Smooth muscle cell (in vitro differentiated cells): ENCODE results near the gene SIGLEC5. TPM values are rescaled to one million over a fixed set of nuclear protein-coding genes. Genes with fewer than 3 reads are reported as not detected.

Source experiments
- DNase-seq: peaks from one replicate; lab custom pipeline; 2025; ENCODE audit not compliant: unreplicated experiment; lab: John Stamatoyannopoulos, UW
- H2AFZ ChIP-seq: fragments of 200-600 bp; sonication (generic); 2 replicates; pipeline ENCODE4 v1.6.0; 2016; ENCODE audit warnings: antibody characterized with exemption, low read depth, mild to moderate bottlenecking
- H3F3A ChIP-seq: fragments of 200-600 bp; sonication (generic); 2 replicates; pipeline ENCODE4 v1.6.0; 2017; ENCODE audit warnings: antibody characterized with exemption, low read depth
- H3K27ac ChIP-seq: fragments of 200-600 bp; sonication (generic); 2 replicates; pipeline ENCODE4 v1.5.1; 2016; ENCODE audit warnings: low read depth, mild to moderate bottlenecking
- H3K27me3 ChIP-seq: fragments of 200-600 bp; sonication (generic); 2 replicates; pipeline ENCODE4 v1.6.1; 2016; ENCODE audit warnings: low read depth, mild to moderate bottlenecking
- H3K36me3 ChIP-seq: fragments of 200-600 bp; sonication (generic); 2 replicates; pipeline ENCODE4 v1.5.1; 2016; ENCODE audit warnings: low read depth
- H3K4me1 ChIP-seq: fragments of 200-600 bp; sonication (generic); 2 replicates; pipeline ENCODE4 v1.5.1; 2016; ENCODE audit warnings: low read depth
- H3K4me2 ChIP-seq: fragments of 200-600 bp; sonication (generic); 2 replicates; pipeline ENCODE4 v1.6.0; 2016; ENCODE audit warnings: mild to moderate bottlenecking
- H3K4me3 ChIP-seq: fragments of 200-600 bp; sonication (generic); 2 replicates; pipeline ENCODE4 v1.5.1; 2016; ENCODE audit warnings: mild to moderate bottlenecking
- H3K79me2 ChIP-seq: fragments of 200-600 bp; sonication (generic); 2 replicates; pipeline ENCODE4 v1.6.0; 2016; ENCODE audit warnings: low read depth, mild to moderate bottlenecking
- H3K9ac ChIP-seq: fragments of 200-600 bp; sonication (generic); 2 replicates; pipeline ENCODE4 v1.6.0; 2016; ENCODE audit warnings: low read depth
- H3K9me3 ChIP-seq: fragments of 200-600 bp; sonication (generic); replicated peaks from 2 replicates; pipeline ENCODE4 v1.5.1; 2016; ENCODE audit warnings: low read depth
- H4K20me1 ChIP-seq: fragments of 200-600 bp; sonication (generic); 2 replicates; pipeline ENCODE4 v1.6.0; 2016; ENCODE audit warnings: low read depth
- WGBS: methylation state at CpG from one replicate; pipeline ENCODE4 v1.1.7; 2016; ENCODE audit warnings: low lambda C conversion rate; 5-methylcytosine and 5-hydroxymethylcytosine counted together
- polyA plus RNA-seq: library from polyadenylated mRNA; unstranded; fragments of >200 nt; fragmentation: Nextera tagmentation; extraction: Ambion mirVana; gene quantifications from 2 replicates; pipeline ENCODE4 v1.2.1, GENCODE V29; 2016
- total RNA-seq: library from RNA; depleted of rRNA; stranded (reverse); fragments of >200 nt; gene quantifications from 2 replicates; pipeline ENCODE4 v1.2.3, GENCODE V29; 2014
- TF ChIP-seq, protein P1 (sequence below): fragments of 200-600 bp; sonication (generic); IDR thresholded peaks from 2 replicates; pipeline ENCODE4 v1.5.1; 2017; ENCODE audit warnings: borderline replicate concordance, mild to moderate bottlenecking, antibody characterized with exemption; ENCODE audit not compliant: insufficient read depth, poor library complexity, severe bottlenecking

The SIGLEC5 gene
- total and polyA plus RNA-seq, 2 experiments from 2014 or later: not detected

DNA sequence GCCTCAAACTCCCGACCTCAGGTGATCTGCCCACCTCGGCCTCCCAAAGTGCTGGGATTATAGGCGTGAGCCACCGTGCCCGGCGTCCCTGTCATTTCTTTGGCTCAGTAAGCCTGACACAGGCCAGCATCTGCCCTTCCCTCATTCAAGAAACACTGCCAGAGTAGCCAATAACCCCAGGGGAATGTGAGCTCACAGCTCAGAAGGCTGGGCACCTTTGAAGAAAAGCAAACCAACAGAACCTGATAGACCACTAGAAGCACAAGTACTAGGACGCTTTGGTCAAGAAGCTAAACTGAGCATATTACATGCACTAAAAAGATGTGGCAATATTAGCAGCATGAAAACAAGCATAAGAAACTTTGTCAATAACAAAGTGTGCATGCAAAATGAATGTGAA lies 14.2 kb downstream of the SIGLEC5 start:
- no peaks in the 10 kb centered on the region for H4K20me1 ChIP-seq
- TF ChIP-seq, protein P1, sequence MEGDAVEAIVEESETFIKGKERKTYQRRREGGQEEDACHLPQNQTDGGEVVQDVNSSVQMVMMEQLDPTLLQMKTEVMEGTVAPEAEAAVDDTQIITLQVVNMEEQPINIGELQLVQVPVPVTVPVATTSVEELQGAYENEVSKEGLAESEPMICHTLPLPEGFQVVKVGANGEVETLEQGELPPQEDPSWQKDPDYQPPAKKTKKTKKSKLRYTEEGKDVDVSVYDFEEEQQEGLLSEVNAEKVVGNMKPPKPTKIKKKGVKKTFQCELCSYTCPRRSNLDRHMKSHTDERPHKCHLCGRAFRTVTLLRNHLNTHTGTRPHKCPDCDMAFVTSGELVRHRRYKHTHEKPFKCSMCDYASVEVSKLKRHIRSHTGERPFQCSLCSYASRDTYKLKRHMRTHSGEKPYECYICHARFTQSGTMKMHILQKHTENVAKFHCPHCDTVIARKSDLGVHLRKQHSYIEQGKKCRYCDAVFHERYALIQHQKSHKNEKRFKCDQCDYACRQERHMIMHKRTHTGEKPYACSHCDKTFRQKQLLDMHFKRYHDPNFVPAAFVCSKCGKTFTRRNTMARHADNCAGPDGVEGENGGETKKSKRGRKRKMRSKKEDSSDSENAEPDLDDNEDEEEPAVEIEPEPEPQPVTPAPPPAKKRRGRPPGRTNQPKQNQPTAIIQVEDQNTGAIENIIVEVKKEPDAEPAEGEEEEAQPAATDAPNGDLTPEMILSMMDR: no peak
- no peak overlapping the region for H2AFZ ChIP-seq
- peaks cover 6% of the 10 kb centered on the region for H3K9me3 ChIP-seq
- H3K27me3 ChIP-seq: no peaks in the 10 kb centered on the region
- H3F3A ChIP-seq: no peaks in the 10 kb centered on the region
- no peak for DNase-seq
- H3K36me3 ChIP-seq: no peaks in the 10 kb centered on the region
- no peak overlapping the region for H3K9ac ChIP-seq
- H3K27ac ChIP-seq: no peak overlapping the region
- H3K4me3 ChIP-seq: no peak overlapping the region
- no peaks in the 10 kb centered on the region for H3K4me1 ChIP-seq
- H3K79me2 ChIP-seq: no peaks in the 10 kb centered on the region
- no peak overlapping the region for H3K4me2 ChIP-seq
- WGBS: 76% methylated on average over 7 of the region's 7 CpGs

DNA sequence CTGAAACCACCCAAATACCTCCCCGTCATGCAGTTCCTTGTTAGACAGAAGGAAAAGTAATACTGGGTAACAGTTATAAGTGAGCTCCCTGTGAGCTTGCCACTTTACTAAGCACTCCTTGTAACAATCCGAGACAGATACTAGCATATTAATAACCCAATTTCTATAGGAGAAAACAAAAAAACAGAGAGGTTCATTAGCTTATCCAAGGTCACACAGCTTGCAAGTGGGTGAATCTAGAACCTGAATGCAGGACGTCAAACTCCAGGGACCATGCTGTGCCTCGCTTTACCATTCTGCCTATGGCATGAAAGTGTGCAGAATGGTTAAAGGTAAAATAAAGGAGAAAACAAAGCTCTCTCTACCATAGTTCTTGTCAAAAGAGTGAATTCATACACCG lies 15.4 kb downstream of the SIGLEC5 start:
- Histone ChIP-seq H2AFZ (no peak overlapping the region), H3F3A (no peaks in the 10 kb centered on the region), H4K20me1 (no peaks in the 10 kb centered on the region), H3K27me3 (no peaks in the 10 kb centered on the region), H3K4me2 (no peak overlapping the region), H3K4me1 (no peaks in the 10 kb centered on the region), H3K27ac (no peak overlapping the region), H3K9me3 (peaks cover 4% of the 10 kb centered on the region), H3K9ac (no peak overlapping the region), H3K4me3 (no peak overlapping the region), H3K79me2 (no peaks in the 10 kb centered on the region), H3K36me3 (no peaks in the 10 kb centered on the region)
- TF ChIP-seq, protein P1: no peak
- 75% methylated on average over 5 of the region's 5 CpGs for WGBS
- no peak for DNase-seq

DNA sequence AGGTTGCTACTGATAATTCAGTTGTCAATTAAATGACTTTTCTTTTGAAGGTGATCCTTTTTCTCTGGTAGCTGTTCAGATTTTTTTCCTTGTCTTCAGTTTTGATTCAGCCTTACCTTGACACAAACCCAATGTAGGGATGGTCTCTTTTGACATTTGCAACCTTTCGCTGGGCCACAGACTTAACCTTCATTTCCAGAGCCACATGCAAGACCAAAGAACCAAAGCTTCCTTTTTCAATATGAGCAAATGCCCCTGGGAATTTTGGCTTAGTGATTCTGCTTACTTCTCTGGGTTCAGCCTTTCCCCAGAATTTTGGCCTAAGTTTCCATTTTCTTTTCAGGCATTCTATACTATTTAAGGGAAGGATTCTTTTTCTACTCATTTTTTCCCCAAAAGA lies 19.6 kb downstream of the SIGLEC5 start:
- TF ChIP-seq, protein P1: no peak
- no peaks in the 10 kb centered on the region for H3K79me2 ChIP-seq
- H3K4me3 ChIP-seq: no peak overlapping the region
- 77% methylated on average over 1 of the region's 1 CpG for WGBS
- H3K4me2 ChIP-seq: no peak overlapping the region
- no peaks in the 10 kb centered on the region for H3K27me3 ChIP-seq
- H3F3A ChIP-seq: no peaks in the 10 kb centered on the region
- no peaks in the 10 kb centered on the region for H3K9me3 ChIP-seq
- no peaks in the 10 kb centered on the region for H4K20me1 ChIP-seq
- H2AFZ ChIP-seq: no peak overlapping the region
- no peaks in the 10 kb centered on the region for H3K36me3 ChIP-seq
- H3K4me1 ChIP-seq: no peaks in the 10 kb centered on the region
- H3K9ac ChIP-seq: no peak overlapping the region
- H3K27ac ChIP-seq: no peak overlapping the region
- no peak for DNase-seq

DNA sequence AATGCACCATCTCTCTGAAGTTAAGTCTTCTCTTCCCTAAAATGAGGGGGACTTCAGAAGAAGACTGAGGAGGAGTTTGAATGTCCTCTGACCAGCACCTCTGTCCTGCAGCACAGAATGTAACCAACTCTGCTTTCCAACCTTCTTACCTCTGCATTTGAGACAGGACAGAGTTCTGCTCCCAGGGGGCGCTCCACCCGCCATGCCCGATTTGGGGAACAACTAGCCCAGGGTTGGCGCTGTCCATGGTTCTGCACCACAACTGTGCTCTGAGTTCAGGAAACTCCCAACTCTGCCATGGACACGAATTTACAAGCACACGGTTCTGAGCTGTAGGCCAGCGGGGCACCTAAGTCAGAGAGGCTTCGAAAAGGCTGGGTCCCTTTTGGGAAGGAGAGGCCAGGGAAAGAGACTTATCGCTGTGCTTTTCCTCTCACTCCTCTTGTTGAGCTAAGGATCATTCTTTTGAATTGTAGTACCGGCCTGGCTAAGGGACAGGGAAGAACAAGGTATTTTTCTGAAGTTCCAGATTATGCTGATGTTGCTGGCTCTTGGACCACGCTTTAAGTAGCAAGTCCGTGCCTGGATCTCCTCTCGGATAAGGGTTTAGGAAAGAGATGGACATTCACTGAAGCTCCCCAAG lies 22.2 kb downstream of the SIGLEC5 start:
- TF ChIP-seq, protein P1: peak; percentile 11
- H3K4me1 ChIP-seq: no peaks in the 10 kb centered on the region
- H3K4me2 ChIP-seq: no peak overlapping the region
- H3K79me2 ChIP-seq: no peaks in the 10 kb centered on the region
- no peaks in the 10 kb centered on the region for H3F3A ChIP-seq
- H4K20me1 ChIP-seq: no peaks in the 10 kb centered on the region
- H3K9me3 ChIP-seq: no peaks in the 10 kb centered on the region
- WGBS: 32% methylated on average over 13 of the region's 13 CpGs
- H3K27me3 ChIP-seq: no peaks in the 10 kb centered on the region
- H2AFZ ChIP-seq: no peak overlapping the region
- DNase-seq: no peak
- no peaks in the 10 kb centered on the region for H3K36me3 ChIP-seq
- no peak overlapping the region for H3K27ac ChIP-seq
- H3K9ac ChIP-seq: no peak overlapping the region
- no peak overlapping the region for H3K4me3 ChIP-seq
